ENCODE measurements around the gene CACNA2D2.

DNA sequence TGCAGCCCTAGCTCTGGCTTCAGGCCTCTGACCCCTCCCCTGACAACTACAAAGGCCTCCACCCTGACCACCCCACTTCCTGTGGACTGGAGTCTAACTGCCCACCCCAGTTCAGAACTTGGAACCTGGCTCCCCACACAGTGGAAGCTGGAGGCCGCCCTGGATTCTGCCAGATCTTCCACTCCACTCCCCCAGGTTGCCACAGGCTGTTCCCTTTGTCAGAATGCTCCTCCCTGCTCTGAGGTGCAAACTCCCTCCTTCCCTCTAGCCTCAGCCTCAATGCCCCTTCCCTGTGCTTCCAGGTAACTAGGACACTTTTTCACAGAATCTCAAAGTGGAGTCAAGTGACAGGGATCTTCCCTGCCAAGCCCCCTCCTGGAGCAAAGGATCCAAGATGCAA is 81.3 kb downstream of the CACNA2D2 start:
- no peak for TF ChIP-seq EZH2 (IDR thresholded peaks at IDR 0.05; ENCODE audit: low read depth)
- TF ChIP-seq, protein P1, sequence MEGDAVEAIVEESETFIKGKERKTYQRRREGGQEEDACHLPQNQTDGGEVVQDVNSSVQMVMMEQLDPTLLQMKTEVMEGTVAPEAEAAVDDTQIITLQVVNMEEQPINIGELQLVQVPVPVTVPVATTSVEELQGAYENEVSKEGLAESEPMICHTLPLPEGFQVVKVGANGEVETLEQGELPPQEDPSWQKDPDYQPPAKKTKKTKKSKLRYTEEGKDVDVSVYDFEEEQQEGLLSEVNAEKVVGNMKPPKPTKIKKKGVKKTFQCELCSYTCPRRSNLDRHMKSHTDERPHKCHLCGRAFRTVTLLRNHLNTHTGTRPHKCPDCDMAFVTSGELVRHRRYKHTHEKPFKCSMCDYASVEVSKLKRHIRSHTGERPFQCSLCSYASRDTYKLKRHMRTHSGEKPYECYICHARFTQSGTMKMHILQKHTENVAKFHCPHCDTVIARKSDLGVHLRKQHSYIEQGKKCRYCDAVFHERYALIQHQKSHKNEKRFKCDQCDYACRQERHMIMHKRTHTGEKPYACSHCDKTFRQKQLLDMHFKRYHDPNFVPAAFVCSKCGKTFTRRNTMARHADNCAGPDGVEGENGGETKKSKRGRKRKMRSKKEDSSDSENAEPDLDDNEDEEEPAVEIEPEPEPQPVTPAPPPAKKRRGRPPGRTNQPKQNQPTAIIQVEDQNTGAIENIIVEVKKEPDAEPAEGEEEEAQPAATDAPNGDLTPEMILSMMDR (conservative IDR thresholded peaks at IDR 0.05), result no peak

All from PC-9 (cell line).